ENCODE measurements around the gene GDF11.

GDF11 gene

GRCh38 chr12:55706568-55707218 is 36.2 kb upstream of the GDF11 start:
- no peak for DNase-seq

- DNase-seq: peak in 5 of 51 donors; percentile 6 to 40 (median 29)
Measured at GRCh38 chr12:55707219-55707671, 35.7 kb upstream of the GDF11 start.

- peak in 46 of 51 donors; percentile 19 to 79 (median 58) for DNase-seq
Measured at GRCh38 chr12:55707841-55708694, 34.9 kb upstream of the GDF11 start, which contains the start of gene ITGA7. Gene ITGA7 (minus strand): TSS chr12:55707904. CDS start chr12:55707682, 222 bp downstream.

- no peak for DNase-seq
Measured at GRCh38 chr12:55708695-55709233, 34.2 kb upstream of the GDF11 start.

DNA sequence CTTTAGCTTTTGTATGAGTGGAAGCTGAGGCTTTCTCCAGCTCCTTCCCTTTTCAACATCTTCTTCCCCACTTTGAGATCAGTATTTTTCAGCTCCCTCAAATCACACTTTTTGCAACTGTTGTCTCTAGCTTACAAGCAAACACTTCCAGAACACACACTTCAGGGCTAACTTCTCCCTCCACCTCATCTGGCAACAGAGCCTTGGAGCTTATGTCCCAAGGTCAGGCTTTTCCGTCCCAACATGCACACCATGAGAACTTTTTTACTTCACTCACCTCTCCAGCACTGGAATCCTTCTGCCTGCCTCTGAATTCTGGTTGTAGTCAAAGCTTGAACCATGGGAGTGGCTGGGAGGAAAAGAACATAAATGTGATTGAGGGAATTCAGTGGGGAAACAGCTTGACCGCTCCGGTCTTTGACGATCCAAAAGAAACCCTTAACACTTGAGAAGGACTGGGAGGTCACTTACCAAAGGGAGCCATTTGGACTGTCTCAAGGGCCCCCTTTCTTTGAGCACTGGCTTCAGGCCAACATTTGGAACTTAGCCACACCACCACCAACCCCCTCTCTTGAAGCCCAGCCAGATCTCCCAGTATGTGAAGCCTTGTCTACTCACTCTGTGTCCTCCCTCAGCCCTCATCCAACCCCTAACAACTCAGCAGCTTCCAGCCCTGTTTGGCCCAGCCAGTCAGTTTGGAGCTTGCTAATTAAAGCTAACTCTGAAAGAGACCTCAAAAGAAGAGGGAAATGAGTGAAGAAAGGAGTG is 31.0 kb upstream of the GDF11 start:
- DNase-seq: peak in 18 of 51 donors; percentile 14 to 63 (median 34)

- no peak for DNase-seq
Measured at GRCh38 chr12:55712700-55713415, 30.1 kb upstream of the GDF11 start.

DNA sequence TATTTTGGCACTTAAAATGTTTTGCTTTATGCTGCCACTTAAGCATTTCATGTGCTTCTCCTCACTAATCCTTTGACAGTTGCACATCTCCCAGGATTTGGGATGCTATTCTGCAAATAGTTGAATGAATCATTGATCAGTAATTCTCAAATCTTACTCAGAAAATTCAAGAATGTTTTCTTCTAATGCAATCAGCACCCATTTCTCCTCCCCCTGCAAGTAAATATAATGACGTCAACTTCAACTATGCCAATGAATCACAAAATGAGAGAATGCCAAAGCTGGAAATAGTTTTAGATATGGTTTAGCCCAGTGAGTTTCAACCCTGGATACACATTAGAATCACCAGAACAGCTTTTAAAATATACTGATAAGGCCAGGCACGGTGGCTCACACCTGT is 29.2 kb upstream of the GDF11 start:
- no peak for DNase-seq

- DNase-seq: no peak
Measured at GRCh38 chr12:55715169-55715764, 27.7 kb upstream of the GDF11 start.

DNA sequence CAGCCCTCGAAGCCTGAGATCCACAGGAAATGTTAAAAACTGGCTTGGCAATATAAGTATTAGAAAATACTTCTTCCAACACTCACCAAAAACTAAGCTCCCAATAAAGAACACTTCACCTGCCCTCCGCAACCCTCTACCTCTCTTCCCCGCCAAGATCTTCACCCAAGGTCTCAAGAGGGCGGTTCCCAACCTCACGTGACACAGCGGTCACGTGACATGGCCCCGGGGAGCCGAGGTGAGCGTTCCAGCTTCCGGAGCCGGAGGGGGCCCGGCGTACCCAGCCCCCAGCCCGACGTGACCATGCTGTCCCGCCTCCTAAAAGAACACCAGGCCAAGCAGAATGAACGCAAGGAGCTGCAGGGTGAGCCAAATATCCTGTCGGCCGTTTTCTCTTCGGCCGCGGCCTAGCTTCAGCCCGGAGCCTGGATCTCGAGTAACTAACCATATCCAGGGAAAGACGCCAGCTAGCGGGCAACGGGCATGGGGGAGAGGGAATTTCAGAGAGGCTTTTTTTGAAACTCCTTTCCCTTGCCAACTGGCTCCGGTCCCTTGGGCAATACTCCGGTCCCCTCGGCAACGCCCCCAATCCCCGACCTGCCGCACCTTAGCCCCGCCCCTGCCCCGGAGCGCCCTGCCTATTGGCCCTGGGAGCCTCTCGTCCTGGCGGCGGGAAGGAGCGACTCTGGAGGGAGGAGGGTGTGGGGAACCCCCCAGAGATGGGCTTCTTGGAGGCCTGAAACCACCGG is 26.9 kb upstream of the GDF11 start, which contains the start of gene BLOC1S1:
Gene BLOC1S1, plus strand, starts transcription at position 214 of the 749 bp plus-strand sequence. Its CDS starts 6 bp downstream, at position 220.
- DNase-seq: peak; percentile 50 to 92 (median 81)

GRCh38 chr12:55716582-55716957 is 26.4 kb upstream of the GDF11 start:
- no peak for DNase-seq

GRCh38 chr12:55717011-55718007 is 25.6 kb upstream of the GDF11 start:
- DNase-seq: peak in 1 of 51 donors; percentile 47

GRCh38 chr12:55718015-55718414 is 24.9 kb upstream of the GDF11 start:
- DNase-seq: no peak

DNA sequence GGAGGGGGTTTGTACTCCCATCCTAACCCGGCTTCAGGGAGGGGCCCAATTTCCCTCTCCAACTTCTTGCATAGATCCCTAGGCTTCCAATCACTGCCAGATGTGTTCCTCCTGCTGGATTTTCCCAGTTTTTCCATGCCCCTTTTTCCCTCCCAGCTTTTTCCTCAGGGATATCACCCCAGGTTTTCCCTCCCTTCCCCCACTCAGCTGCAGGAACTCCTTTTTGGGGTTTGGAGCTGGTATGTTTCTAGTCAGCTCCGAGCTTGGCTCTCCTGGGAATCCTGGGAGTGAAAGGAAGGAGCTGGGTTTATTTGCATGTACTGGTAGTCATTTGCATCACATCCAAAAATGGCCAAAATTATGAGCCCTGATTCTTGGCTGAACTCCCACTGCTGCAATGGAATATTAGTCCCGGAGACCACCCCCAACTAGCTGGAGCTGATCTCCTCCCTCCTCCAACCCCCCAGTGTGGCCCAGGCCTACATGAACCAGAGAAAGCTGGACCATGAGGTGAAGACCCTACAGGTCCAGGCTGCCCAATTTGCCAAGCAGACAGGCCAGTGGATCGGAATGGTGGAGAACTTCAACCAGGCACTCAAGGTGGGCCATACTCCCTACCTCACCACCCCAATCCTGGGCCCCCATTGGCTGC is 24.2 kb upstream of the GDF11 start:
- no peak for DNase-seq

- no peak for DNase-seq
Measured at GRCh38 chr12:55719371-55719770, 23.6 kb upstream of the GDF11 start.

GRCh38 chr12:55720071-55720564 is 22.8 kb upstream of the GDF11 start, which contains the start of gene RDH5:
Gene RDH5 (plus strand): TSS chr12:55720393. CDS start chr12:55721185, 792 bp downstream.
- peak in 17 of 51 donors; percentile 13 to 59 (median 27) for DNase-seq

DNA sequence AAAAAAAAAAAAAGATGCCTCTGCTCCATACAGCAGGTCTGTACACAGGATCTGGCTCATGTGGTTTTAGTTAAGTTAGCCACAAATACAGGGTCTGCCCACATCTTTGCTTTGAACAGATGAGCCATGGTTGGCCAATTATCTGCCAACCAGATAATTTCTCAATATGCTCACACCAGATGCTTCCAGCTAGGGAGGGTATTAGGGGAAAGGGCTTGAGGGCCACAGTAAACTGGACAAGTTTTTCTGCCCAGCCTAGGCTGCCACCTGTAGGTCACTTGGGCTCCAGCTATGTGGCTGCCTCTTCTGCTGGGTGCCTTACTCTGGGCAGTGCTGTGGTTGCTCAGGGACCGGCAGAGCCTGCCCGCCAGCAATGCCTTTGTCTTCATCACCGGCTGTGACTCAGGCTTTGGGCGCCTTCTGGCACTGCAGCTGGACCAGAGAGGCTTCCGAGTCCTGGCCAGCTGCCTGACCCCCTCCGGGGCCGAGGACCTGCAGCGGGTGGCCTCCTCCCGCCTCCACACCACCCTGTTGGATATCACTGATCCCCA is 22.0 kb upstream of the GDF11 start:
- peak in 44 of 51 donors; percentile 19 to 88 (median 62) for DNase-seq

Measured in hypothalamus (tissue), 51 donors.